ENCODE results near the gene ZDHHC18.
"Not testable (repeated sequence)": the region's sequence is repeated elsewhere in the genome, so short reads cannot be mapped to it uniquely, and the experiment has no call there.

Gene ZDHHC18

GRCh38 chr1:26861889-26862378 is 35.4 kb downstream of the ZDHHC18 start:
- no peak for DNase-seq

DNA sequence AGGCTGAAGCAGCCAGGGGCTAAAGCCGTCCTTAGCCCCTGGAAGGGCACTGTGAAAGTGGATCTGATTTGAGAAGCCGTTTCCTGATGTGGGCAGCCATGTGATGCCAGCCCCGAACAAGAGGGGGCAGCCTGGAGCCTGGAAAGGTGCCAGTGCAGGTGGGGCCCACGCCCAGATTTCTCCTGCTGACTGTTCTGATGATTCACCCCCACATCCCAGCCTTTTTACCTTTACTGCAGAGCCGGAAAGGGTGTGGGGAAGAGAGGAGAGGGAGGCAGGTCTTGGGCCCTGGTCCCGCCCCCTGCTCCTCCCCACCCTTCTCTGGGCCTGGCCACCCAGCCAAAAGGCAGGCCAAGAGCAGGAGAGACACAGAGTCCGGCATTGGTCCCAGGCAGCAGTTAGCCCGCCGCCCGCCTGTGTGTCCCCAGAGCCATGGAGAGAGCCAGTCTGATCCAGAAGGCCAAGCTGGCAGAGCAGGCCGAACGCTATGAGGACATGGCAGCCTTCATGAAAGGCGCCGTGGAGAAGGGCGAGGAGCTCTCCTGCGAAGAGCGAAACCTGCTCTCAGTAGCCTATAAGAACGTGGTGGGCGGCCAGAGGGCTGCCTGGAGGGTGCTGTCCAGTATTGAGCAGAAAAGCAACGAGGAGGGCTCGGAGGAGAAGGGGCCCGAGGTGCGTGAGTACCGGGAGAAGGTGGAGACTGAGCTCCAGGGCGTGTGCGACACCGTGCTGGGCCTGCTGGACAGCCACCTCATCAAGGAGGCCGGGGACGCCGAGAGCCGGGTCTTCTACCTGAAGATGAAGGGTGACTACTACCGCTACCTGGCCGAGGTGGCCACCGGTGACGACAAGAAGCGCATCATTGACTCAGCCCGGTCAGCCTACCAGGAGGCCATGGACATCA is 36.5 kb downstream of the ZDHHC18 start, which contains the start of gene SFN:
Gene SFN (plus strand): TSS at position 369 of the 904 bp plus-strand sequence. CDS start 64 bp downstream, at position 433.
- DNase-seq = peak; percentile 57

- DNase-seq = no peak
Measured at GRCh38 chr1:26863685-26864077, 37.2 kb downstream of the ZDHHC18 start.

DNA sequence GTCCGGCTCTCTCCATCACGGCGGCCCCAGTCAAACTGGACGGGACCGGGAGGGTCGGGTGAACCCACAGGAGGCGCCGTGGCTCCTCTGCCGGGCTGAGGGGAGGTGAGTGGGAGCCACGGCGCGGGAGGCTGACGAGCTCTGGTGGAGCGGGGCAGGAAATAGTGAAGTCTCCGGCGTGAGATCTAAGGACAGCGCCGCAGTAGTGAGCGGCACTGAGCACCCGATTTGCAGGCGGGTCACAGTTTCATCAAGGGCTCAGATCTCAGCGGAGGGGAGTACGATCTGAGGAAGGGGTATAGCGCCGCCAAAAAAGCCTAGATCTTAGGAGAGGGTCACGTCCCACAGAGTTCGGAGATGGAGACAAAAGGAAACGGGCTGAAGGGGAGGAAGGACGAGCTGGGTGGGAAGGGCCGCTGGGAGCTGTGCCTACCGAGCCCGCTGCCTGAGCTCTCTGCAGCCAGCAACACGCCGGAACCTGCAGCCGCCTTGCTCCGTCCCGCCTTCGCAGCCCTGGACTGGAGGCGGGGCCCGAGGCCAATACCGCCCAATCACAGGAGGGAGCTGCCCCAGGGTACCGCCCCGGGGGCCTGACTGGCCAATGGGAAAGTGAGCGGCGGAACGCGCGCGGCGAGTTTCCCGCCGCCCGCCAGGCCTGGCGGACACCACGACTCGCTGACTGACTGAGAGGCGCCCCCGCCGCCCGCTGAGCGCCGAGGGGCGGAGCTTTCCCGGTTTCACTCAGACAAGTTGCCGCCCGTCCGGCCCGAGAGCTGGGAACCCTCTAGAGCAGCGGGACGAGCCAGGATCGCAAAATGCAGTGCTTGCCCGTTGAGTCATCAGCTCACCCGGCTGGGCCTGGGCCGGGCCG is 38.4 kb downstream of the ZDHHC18 start:
- DNase-seq = peak; percentile 95

- not testable (repeated sequence) for DNase-seq
Measured at GRCh38 chr1:26873097-26873496, 46.6 kb downstream of the ZDHHC18 start.

DNA sequence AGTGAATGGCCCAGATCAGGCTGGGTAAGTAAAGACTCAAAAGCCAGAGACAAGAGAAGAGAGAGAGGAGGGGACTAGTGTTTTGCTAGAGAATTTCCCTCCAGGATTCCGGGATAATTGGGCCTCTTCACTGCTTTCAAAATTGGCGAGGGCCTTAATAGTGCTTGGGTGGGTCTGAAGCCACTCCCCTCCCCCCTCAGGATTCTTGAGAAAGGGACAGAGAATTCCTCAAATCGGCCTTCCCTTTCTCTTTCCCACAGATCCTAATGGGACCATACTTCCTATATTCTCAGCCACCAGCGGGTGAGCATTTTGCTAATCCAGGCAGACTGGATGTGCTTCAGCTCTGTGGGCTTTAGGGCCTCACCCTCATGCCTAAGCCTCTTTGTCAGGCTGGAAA is 48.4 kb downstream of the ZDHHC18 start:
- no peak for DNase-seq

DNA sequence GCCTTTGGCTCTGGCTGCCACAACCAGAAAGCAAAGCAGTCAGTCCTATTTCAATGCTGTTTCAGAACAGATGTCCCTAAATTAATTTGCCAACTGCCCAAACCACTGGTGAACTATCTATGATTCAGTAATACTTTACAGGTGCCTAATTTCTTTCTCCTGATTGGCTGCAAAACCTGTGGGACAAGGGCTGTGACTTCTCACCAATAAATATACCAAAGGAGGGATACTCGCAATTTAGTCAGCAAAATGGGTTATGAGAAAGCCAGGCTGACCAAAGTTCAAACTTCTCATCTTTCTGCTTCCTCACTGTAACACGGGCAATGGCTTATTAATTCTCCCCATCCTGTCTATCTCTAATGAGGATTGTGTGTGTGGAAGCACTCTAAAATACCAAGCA is 50.8 kb downstream of the ZDHHC18 start:
- DNase-seq = no peak

- DNase-seq = no peak
Measured at GRCh38 chr1:26879793-26880192, 53.3 kb downstream of the ZDHHC18 start.

DNA sequence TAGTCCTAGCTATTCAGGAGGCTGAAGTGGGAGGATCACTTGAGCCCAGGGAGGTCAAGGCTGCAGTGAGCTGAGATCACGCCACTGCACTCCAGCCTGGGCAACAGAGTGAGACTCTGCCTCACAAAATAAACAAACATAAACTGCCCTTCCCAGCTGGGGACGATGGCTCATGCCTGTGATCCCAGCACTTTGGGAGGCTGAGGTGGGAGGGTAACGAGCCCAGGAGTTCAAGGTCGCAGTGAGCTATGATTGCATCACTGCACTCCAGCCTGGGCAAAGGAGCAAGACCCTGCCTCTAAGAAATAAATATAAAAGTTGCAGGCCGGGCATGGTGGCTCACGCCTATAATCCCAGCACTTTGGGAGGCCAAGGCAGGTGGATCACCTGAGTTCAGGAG is 55.1 kb downstream of the ZDHHC18 start:
- not testable (repeated sequence) for DNase-seq

DNA sequence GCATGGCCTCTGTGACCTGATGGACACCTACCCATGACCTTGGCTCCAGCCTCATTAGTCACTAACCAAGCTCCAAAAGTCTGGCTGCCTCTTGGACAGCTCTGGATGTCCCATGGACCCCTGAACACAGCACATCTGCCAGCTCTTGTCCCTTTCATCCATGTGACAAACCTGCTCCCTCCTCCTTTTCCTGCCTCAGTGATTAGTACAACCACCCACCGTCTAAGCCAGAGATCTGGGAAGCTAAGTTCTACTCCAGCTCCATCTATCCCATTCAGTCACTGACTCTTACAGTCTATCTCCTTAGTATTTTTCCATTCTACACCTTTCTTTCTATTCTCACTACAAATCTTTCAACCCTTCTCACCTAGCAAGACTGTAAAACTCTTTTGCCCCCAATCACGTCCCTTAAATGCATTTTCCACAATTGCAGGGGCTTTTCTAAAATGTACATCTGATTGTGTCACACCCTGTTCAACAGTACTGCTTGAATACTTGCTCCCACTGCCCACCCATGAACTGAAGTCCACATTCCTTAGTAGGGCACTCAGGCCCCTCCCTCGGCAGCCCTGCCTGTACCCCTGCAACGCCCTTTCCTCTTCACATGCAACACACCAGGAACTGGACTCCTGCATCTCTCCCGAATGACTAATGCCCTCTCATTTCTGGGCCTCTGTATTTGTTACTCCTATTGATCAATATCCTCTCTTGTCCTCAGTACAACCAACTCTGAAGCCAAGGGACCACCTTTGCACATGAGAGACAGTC is 56.4 kb downstream of the ZDHHC18 start:
- DNase-seq = no peak

GRCh38 chr1:26887125-26887524 is 60.6 kb downstream of the ZDHHC18 start:
- no peak for DNase-seq

GRCh38 chr1:26888231-26888630 is 61.7 kb downstream of the ZDHHC18 start:
- DNase-seq = no peak

DNA sequence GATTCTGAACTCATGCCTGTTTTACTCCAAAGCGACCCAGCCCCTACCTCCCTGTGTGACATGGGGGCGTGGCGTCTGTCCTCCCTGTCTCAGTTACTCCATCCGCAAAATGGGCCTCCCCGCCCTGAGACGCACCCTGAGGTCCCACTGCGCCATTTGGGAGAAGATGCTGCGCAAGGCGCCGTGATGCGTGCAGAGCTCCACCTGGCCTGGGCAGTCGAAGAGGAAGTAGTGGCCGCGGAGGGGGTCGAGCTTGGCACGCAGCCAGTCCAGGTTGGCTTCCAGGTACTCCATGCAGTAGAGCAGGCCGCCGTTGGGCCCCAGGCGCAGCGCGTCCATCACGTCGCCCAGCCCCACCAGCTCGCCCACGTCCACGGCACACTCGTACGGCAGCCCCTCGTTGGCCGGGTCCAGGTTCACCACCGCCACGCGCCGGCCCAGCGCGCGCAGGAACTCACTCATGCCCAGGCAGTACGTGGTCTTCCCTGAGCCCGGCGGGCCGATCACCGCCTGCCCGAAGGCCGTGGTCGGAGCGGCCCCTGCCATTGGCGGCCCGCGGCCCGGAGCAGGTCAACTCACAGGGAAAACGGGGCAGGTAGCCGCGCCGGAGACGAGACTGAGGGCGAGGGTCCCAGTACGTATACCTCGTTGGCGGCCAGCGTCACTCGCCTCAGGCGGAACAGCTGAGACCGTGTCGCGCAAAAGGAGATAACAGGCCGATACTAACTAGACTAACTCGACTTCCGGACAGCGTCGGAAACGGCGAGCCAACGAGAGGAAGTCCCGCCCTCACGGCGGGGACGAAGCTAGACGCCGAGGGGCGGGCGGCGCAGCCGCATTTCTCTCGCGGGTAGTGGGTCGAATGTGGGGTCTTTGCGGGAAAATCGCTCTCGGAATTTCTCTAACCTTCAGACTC is 63.3 kb downstream of the ZDHHC18 start, which contains the start of gene GPN2:
Gene GPN2 (minus strand): TSS at position 733 of the 916 bp plus-strand sequence. CDS start 187 bp downstream, at position 546.
- peak; percentile 76 for DNase-seq

DNA sequence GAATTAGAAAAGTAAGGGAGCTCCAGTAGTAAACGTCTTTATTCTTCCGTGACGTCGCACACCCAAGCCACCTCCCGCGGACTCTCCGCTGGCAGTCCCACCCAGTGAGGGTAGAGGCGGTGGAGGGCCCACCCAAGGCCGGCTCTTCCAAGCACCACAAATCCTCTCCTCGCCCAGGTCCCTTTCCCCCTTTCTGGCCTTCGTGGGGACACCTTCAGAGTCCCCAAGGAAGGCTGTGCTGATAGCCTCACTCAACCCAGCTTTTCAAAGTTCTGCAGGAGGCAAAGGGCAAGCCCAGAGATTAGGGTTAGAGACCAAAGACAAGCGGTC is 63.9 kb downstream of the ZDHHC18 start:
- no peak for DNase-seq

GRCh38 chr1:26894263-26894662 is 67.8 kb downstream of the ZDHHC18 start:
- no peak for DNase-seq

GRCh38 chr1:26897351-26897750 is 70.9 kb downstream of the ZDHHC18 start:
- DNase-seq = no peak

DNA sequence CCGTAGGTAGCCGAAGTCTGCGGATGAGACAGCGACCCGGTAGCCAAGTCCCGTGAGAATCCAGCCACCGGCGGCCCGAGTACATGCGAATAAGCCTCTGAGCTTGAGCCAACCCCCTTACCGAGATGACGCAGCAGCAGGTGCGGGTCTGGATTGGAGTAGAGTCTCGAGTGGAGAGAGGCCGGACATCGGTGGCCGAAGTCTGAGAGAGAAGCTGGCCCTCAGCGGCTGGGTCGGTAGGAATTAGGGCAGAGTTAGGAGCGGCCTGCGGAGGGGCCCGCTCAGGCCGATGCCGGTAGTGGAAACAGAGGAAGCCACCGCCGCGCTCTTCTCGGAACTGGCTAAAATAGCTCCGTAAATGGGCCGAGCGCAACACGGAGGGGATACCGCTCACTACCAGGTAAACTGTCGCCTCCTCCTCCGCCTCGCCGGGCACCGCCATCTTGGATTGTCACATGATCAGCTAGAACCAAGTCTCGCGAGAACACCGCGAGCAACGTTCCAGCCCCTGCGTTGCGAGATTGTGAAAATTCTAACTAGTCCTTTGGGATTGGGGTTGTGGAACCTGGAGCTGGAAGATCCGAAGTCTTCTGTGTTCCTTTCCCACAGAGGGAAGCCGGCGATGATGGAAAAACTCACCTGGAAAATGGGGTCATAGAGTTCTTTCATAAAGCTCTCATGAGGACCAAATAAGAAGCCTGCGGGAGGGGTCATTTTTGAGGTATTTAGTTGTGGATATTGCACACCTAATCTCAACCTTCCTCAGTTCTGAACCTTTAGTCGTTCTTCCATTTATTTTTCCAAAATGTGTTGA is 73.7 kb downstream of the ZDHHC18 start, which contains the start of gene GPATCH3:
Gene GPATCH3 (minus strand): TSS at position 467 of the 814 bp plus-strand sequence. CDS start 25 bp downstream, at position 442.
- DNase-seq = peak; percentile 96

DNA sequence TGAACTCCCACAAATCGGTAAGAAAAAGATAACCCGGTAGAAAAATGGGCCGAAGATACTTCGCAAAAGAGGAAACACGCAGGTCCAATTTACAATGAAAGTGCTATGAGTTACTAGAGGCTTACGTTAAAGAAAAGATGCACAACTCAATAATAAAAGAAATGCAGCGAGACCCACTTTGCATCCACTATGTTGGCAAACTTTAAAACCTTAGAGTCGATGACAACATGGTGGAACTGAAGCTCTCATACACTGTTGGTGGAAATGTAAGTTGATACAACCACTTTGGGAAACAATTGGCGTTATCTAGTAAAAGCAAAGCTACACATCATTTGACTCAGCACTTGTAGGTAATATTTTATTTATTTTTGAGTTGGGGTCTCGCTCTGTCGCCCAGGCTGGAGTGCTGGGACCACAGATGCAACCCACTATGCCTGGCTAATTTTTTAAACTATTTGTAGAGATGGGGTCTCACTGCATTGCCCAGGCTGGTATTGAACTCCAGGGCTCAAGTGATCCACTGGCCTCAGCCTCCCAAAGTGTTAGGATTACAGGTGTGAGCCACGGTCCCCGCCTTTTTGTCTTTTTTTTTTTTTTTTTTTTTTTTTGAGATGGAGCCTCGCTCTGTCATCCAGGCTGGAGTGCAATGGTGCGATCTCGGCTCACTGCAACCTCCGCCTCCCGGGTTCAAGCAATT is 74.5 kb downstream of the ZDHHC18 start:
- no peak for DNase-seq

All from NCI-H2171 (cell line).